K562 (cell line): ENCODE results near the gene KLK6. TPM values are rescaled to one million over a fixed set of nuclear protein-coding genes. Genes with fewer than 3 reads are reported as not detected.

Source experiments
- BRD4 ChIP-seq: fragments of 200-600 bp; sonication (generic); IDR thresholded peaks from 2 replicates; pipeline ENCODE4 v1.6.1; 2017; ENCODE audit warnings: inconsistent platforms
- DIDO1 ChIP-seq: fragments of 450-650 bp; IDR thresholded peaks from 2 replicates; pipeline ENCODE4 v1.6.1; 2016; ENCODE audit warnings: low read depth, missing biosample characterization, missing genetic modification characterization
- ELF1 ChIP-seq: fragments of 200-800 bp; sonication (Bioruptor generic); IDR thresholded peaks from 2 replicates; pipeline ENCODE4 v1.6.1; 2016; ENCODE audit warnings: missing genetic modification characterization, missing compliant biosample characterization
- MEIS2 ChIP-seq: fragments of 450-650 bp; IDR thresholded peaks from 2 replicates; pipeline ENCODE4 v1.6.1; 2014; ENCODE audit warnings: mild to moderate bottlenecking; ENCODE audit not compliant: partially characterized antibody
- RAD51 ChIP-seq: fragments of 450-650 bp; IDR thresholded peaks from 2 replicates; pipeline ENCODE4 v1.7.1; 2016; ENCODE audit warnings: low read depth, mild to moderate bottlenecking, borderline replicate concordance
- TSC22D4 ChIP-seq: fragments of 450-650 bp; IDR thresholded peaks from 2 replicates; pipeline ENCODE4 v1.6.1; 2016; ENCODE audit warnings: missing genetic modification characterization, missing biosample characterization, control low read depth
- U2AF1 ChIP-seq: fragments of 200-400 bp; formaldehyde crosslinking; optimal IDR thresholded peaks from 2 replicates; pipeline ENCODE3; 2017; ENCODE audit warnings: mild to moderate bottlenecking, low read depth, low read length, moderate library complexity
- ZBTB1 ChIP-seq: sonication (generic); formaldehyde crosslinking; IDR thresholded peaks from 2 replicates; pipeline ENCODE4 v1.8.1; 2023; ENCODE audit warnings: missing genetic modification reagents, low read depth, mild to moderate bottlenecking, borderline replicate concordance
- ZNF57 ChIP-seq: fragments of 450-650 bp; formaldehyde crosslinking; IDR thresholded peaks from 2 replicates; pipeline ENCODE4 v1.4.0; 2020; ENCODE audit warnings: mild to moderate bottlenecking, moderate library complexity
- ZSCAN32 ChIP-seq: fragments of 450-650 bp; formaldehyde crosslinking; IDR thresholded peaks from 2 replicates; pipeline ENCODE4 v1.4.0; 2020; ENCODE audit warnings: mild to moderate bottlenecking, moderate library complexity
- polyA plus RNA-seq, 8 experiments: library from polyadenylated mRNA; depleted of rRNA in 4 of 8; stranded (reverse) in 5 of 8; unstranded in 3 of 8; fragments of >200 nt; fragmentation: Nextera tagmentation in 2 of 8; fragmentation: Illumina TruSeq in 1 of 8; extraction: Ambion mirVana in 2 of 8; extraction: Trizol in 1 of 8; gene quantifications; 2 replicates each; pipeline versions ENCODE4 v1.2.1 to v1.2.3, GENCODE V29; 2011 to 2014; ENCODE audit warnings: inconsistent platforms in 1 of 8, missing spikeins in 1 of 8
- total RNA-seq, 7 experiments: library from RNA; depleted of rRNA in 6 of 7; stranded (reverse); fragments of >200 nt in 6 of 7; fragmentation: Illumina TruSeq in 2 of 7; extraction: Trizol in 2 of 7; gene quantifications; 2 replicates each; pipeline versions ENCODE4 v1.2.1 to v1.2.3, GENCODE V29; 2011 to 2021; ENCODE audit warnings: low replicate concordance in 1 of 7
- TF ChIP-seq, protein P1 (sequence below): fragments of 450-650 bp; formaldehyde crosslinking; IDR thresholded peaks from 2 replicates; pipeline ENCODE4 v1.4.0; 2022; ENCODE audit warnings: mild to moderate bottlenecking, moderate library complexity
- TF ChIP-seq, protein P2 (sequence below): fragments of 450-650 bp; formaldehyde crosslinking; IDR thresholded peaks from 2 replicates; pipeline ENCODE4 v1.4.0; 2020; ENCODE audit warnings: mild to moderate bottlenecking, moderate library complexity
- TF ChIP-seq, protein P3 (sequence below): fragments of 450-650 bp; IDR thresholded peaks from 2 replicates; pipeline ENCODE4 v1.6.1; 2016; ENCODE audit warnings: mild to moderate bottlenecking, moderate library complexity
- TF ChIP-seq, protein P4 (sequence below), 2 experiments: IDR thresholded peaks; 2 replicates each; pipeline ENCODE4 v1.6.1; 2011; ENCODE audit warnings: borderline replicate concordance in 1 of 2, control low read depth in 1 of 2, low read depth in 1 of 2, low read length in 1 of 2, mild to moderate bottlenecking in 1 of 2, mixed read lengths in 1 of 2, moderate library complexity in 1 of 2; ENCODE audit not compliant: insufficient read depth in 1 of 2, insufficient read length in 1 of 2, poor library complexity in 1 of 2, severe bottlenecking in 1 of 2; ENCODE audit errors: extremely low read depth in 1 of 2

Gene KLK6
- total and polyA plus RNA-seq, 9 of the 15 experiments (the other 6 are each of a cell fraction or from before 2014, with no cell fraction given): not detected

DNA sequence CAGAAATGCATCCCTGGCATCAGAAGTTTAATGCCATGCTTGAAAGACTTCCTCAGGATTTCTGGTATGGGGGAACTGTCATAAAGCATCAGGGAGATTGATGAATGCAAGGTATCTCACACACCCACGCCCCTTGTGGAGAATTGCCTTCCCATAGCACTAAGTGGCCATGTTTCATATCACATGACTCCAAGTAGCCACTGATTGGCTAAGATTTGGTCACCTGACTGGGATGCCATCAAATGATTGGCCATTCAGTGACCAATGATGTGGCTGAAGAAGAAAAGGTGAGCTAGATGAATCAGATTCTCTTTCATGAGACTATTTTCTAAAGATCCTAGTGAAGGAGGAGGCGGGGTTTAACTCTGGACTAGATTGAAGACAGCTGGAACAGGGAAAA is 24.7 kb upstream of the KLK6 start (continued):
- no peak for TF ChIP-seq U2AF1
- TF ChIP-seq TSC22D4 (tag): no peak
- TF ChIP-seq, protein P1, sequence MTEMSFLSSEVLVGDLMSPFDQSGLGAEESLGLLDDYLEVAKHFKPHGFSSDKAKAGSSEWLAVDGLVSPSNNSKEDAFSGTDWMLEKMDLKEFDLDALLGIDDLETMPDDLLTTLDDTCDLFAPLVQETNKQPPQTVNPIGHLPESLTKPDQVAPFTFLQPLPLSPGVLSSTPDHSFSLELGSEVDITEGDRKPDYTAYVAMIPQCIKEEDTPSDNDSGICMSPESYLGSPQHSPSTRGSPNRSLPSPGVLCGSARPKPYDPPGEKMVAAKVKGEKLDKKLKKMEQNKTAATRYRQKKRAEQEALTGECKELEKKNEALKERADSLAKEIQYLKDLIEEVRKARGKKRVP (CRISPR knock-in tag): no peak
- TF ChIP-seq DIDO1 (tag): peak; percentile 84; the same call in 1 of the 2 replicates
- TF ChIP-seq, protein P2, sequence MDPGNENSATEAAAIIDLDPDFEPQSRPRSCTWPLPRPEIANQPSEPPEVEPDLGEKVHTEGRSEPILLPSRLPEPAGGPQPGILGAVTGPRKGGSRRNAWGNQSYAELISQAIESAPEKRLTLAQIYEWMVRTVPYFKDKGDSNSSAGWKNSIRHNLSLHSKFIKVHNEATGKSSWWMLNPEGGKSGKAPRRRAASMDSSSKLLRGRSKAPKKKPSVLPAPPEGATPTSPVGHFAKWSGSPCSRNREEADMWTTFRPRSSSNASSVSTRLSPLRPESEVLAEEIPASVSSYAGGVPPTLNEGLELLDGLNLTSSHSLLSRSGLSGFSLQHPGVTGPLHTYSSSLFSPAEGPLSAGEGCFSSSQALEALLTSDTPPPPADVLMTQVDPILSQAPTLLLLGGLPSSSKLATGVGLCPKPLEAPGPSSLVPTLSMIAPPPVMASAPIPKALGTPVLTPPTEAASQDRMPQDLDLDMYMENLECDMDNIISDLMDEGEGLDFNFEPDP (CRISPR knock-in tag): no peak
- TF ChIP-seq, protein P3, sequence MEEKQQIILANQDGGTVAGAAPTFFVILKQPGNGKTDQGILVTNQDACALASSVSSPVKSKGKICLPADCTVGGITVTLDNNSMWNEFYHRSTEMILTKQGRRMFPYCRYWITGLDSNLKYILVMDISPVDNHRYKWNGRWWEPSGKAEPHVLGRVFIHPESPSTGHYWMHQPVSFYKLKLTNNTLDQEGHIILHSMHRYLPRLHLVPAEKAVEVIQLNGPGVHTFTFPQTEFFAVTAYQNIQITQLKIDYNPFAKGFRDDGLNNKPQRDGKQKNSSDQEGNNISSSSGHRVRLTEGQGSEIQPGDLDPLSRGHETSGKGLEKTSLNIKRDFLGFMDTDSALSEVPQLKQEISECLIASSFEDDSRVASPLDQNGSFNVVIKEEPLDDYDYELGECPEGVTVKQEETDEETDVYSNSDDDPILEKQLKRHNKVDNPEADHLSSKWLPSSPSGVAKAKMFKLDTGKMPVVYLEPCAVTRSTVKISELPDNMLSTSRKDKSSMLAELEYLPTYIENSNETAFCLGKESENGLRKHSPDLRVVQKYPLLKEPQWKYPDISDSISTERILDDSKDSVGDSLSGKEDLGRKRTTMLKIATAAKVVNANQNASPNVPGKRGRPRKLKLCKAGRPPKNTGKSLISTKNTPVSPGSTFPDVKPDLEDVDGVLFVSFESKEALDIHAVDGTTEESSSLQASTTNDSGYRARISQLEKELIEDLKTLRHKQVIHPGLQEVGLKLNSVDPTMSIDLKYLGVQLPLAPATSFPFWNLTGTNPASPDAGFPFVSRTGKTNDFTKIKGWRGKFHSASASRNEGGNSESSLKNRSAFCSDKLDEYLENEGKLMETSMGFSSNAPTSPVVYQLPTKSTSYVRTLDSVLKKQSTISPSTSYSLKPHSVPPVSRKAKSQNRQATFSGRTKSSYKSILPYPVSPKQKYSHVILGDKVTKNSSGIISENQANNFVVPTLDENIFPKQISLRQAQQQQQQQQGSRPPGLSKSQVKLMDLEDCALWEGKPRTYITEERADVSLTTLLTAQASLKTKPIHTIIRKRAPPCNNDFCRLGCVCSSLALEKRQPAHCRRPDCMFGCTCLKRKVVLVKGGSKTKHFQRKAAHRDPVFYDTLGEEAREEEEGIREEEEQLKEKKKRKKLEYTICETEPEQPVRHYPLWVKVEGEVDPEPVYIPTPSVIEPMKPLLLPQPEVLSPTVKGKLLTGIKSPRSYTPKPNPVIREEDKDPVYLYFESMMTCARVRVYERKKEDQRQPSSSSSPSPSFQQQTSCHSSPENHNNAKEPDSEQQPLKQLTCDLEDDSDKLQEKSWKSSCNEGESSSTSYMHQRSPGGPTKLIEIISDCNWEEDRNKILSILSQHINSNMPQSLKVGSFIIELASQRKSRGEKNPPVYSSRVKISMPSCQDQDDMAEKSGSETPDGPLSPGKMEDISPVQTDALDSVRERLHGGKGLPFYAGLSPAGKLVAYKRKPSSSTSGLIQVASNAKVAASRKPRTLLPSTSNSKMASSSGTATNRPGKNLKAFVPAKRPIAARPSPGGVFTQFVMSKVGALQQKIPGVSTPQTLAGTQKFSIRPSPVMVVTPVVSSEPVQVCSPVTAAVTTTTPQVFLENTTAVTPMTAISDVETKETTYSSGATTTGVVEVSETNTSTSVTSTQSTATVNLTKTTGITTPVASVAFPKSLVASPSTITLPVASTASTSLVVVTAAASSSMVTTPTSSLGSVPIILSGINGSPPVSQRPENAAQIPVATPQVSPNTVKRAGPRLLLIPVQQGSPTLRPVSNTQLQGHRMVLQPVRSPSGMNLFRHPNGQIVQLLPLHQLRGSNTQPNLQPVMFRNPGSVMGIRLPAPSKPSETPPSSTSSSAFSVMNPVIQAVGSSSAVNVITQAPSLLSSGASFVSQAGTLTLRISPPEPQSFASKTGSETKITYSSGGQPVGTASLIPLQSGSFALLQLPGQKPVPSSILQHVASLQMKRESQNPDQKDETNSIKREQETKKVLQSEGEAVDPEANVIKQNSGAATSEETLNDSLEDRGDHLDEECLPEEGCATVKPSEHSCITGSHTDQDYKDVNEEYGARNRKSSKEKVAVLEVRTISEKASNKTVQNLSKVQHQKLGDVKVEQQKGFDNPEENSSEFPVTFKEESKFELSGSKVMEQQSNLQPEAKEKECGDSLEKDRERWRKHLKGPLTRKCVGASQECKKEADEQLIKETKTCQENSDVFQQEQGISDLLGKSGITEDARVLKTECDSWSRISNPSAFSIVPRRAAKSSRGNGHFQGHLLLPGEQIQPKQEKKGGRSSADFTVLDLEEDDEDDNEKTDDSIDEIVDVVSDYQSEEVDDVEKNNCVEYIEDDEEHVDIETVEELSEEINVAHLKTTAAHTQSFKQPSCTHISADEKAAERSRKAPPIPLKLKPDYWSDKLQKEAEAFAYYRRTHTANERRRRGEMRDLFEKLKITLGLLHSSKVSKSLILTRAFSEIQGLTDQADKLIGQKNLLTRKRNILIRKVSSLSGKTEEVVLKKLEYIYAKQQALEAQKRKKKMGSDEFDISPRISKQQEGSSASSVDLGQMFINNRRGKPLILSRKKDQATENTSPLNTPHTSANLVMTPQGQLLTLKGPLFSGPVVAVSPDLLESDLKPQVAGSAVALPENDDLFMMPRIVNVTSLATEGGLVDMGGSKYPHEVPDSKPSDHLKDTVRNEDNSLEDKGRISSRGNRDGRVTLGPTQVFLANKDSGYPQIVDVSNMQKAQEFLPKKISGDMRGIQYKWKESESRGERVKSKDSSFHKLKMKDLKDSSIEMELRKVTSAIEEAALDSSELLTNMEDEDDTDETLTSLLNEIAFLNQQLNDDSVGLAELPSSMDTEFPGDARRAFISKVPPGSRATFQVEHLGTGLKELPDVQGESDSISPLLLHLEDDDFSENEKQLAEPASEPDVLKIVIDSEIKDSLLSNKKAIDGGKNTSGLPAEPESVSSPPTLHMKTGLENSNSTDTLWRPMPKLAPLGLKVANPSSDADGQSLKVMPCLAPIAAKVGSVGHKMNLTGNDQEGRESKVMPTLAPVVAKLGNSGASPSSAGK: peak; percentile 46
- TF ChIP-seq MEIS2: peak; percentile 48
- peak; percentile 96 for TF ChIP-seq RAD51
- no peak for TF ChIP-seq ZSCAN32 (CRISPR knock-in tag)
- no peak for TF ChIP-seq ZBTB1 (CRISPR knock-in tag)
- no peak for TF ChIP-seq ELF1 (tag)
- TF ChIP-seq, protein P4, sequence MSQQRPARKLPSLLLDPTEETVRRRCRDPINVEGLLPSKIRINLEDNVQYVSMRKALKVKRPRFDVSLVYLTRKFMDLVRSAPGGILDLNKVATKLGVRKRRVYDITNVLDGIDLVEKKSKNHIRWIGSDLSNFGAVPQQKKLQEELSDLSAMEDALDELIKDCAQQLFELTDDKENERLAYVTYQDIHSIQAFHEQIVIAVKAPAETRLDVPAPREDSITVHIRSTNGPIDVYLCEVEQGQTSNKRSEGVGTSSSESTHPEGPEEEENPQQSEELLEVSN (IDR thresholded peaks at IDR 0.05; ENCODE audit: borderline replicate concordance in 1 of 2, extremely low read depth in 1 of 2, insufficient read depth in 1 of 2, insufficient read length in 1 of 2, low read depth in 1 of 2, low read length in 1 of 2, poor library complexity in 1 of 2, severe bottlenecking in 1 of 2): no peak
- no peak for TF ChIP-seq ZNF57 (CRISPR knock-in tag)
- TF ChIP-seq BRD4: no peak
